GM21723 (cell line): ENCODE results near the gene NR4A1.

Experiments used
- ATAC-seq: cut with Tn5 transposase; IDR thresholded peaks from one replicate; pipeline ENCODE4 v1.9.1; 2021; ENCODE audit warnings: mild to moderate bottlenecking, moderate library complexity; ENCODE audit not compliant: unreplicated experiment

The NR4A1 gene

DNA sequence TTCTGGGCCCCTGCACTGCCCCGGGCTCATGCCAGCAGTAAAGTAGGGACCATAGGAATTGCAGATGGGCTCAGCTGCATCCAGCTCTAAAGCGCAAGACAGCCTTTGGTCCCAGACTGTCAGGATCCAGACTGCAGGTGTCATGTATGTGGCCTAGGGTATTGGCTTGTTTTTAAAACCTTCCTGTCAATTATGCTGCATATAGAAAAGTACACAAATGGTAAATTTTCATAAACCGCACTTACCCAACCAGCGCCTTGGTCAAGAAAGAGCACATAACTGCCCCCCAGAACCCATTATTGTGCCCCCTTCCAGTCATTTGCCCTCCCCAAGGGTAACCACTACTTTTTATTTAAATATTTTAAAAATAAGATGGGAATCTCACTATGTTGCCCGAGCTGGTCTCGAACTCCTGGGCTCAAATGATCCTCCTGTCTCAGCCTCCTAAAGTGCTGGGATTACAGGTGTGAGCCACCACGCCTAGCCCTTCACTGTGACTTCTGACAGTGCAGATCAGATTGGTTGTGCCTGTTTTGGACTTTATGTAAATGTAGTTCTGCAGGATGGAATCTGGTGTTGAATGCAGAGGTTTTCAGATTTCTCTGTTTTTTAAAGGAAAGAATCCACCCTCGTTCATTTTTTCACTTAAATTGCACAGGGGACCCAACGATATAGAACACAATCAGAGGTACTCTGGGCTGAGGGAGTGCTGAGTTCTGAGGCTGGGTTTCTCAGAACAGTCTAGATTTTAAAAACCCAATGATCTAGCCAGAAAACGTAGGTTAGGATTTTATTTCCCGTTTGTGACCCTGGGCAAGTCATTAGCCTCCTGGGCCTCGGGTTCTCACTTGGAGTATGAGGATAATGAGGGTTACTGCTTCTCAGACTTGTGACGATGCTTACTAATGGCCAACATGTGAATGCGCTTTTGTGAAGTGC is 6.7 kb downstream of the NR4A1 start:
- ATAC-seq, result no peak

DNA sequence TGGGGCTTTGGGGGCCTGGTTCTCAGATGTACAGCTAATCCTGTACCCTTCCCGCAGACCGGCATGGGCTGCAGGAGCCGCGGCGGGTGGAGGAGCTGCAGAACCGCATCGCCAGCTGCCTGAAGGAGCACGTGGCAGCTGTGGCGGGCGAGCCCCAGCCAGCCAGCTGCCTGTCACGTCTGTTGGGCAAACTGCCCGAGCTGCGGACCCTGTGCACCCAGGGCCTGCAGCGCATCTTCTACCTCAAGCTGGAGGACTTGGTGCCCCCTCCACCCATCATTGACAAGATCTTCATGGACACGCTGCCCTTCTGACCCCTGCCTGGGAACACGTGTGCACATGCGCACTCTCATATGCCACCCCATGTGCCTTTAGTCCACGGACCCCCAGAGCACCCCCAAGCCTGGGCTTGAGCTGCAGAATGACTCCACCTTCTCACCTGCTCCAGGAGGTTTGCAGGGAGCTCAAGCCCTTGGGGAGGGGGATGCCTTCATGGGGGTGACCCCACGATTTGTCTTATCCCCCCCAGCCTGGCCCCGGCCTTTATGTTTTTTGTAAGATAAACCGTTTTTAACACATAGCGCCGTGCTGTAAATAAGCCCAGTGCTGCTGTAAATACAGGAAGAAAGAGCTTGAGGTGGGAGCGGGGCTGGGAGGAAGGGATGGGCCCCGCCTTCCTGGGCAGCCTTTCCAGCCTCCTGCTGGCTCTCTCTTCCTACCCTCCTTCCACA is 7.6 kb downstream of the NR4A1 start:
- no peak for ATAC-seq

- no peak for ATAC-seq
These were observed 8.6 kb downstream of the NR4A1 start for GRCh38 chr12:52059582-52060497.

DNA sequence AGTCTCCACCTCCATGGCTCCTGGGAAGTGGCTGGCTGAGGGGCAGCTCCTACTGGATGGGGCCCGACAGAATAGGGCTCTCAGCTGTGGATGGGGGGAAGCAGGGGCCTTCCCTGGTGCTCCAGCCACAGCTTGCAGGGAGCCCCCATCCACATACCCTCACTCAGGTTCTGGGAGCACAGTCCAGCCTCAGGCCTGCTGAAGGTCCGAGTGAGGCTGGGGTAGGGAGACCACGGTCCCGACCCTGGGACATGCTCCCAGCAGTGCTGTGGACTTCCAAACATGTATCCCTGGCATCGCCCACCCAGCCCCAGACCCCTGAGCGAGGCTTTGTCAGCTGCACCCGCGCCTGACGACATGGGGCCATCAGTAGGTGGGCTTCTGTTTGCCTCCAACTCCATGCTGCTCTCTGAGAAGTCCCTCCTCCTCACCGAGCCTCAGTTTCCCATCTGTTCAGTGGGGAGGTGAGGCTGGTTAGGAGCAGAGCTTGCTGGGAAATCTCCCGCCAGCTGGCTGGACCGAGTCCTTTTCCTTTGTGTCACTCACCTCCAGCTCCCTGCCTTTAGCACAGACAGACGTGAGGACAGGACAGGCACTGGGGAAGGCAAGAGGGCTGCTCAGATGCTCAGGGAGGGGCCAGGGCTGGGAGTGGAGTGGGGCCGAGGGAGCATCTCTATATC is 9.4 kb downstream of the NR4A1 start:
- no peak for ATAC-seq

DNA sequence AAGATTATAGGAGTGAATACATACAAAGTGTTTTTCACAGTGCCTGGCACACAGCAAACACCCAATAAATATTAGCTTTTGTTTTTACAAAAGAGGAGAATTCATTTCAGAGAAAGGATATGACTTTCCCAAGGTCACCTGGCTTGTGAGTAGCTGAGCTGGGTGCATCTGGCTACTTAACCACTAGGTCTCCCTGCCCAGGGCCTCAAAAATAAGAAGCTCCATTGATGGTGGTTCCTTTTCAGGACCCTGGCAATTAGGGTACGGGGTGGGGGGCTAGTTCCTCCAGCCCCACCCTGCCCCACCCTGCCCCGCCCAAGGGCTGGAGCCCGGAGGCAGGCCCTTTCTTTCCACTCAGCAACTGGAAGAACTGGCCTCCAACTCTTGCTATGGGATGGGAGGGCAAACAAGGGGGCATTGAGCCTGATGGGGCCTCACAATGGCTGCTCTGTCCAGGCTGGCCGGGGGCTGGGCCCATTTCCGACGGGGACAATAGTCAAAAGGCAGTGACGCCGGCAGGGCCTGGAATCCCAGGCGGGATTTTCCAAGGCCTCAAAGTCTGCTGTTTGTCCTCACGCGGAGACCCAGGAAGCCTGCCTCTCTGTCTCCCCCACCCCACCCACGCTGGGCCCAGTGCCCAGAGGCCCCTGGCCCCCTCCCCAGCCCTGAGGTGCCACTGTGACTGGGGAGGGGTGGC is 10.4 kb downstream of the NR4A1 start:
- ATAC-seq, result no peak

DNA sequence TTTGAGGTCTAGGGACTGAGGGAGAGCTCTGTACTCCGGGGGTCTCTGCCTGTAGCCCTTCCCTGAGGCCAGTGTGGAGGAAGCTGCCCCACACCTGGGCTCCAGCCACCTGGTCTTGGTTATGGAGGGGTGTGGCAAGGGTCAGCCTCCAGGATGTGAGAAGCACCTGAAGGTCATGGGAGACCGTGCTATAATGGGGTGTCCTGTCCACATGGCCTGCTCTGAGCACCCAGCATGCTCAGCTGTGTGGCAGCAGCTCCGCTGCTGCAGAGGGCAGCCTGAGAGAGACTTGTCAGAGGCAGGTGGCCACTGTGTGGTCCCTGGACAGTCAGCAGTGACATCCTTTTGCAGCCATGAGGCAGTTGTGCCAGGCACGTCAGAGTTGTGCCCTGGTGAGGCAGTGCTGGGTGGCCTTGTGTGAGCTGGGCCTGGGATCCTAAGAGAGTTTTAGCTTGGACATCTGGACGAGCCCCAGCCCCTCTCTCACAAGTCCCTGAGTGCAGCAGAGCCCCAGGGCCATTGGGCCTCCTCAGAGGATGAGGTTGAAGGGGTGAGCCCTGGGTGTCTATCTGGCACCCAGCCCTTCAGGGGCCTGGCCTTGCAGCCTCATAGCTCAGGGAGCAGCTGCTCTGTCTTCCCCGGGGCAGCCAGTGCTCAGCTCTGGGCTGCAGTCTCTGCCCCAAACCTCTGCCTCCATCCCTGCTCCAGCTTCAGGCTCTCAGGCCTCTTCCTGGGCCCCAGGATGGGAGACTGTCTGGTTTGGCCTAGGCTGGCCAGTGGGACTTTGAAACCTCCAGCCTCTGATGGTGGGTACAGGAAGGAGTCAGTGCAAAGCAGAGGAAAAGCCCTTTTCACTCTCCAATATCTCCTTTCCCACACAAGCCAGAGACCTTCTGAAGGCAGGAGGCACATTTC is 11.2 kb downstream of the NR4A1 start:
- no peak for ATAC-seq

GRCh38 chr12:52063082-52063924 is 12.1 kb downstream of the NR4A1 start:
- no peak for ATAC-seq

DNA sequence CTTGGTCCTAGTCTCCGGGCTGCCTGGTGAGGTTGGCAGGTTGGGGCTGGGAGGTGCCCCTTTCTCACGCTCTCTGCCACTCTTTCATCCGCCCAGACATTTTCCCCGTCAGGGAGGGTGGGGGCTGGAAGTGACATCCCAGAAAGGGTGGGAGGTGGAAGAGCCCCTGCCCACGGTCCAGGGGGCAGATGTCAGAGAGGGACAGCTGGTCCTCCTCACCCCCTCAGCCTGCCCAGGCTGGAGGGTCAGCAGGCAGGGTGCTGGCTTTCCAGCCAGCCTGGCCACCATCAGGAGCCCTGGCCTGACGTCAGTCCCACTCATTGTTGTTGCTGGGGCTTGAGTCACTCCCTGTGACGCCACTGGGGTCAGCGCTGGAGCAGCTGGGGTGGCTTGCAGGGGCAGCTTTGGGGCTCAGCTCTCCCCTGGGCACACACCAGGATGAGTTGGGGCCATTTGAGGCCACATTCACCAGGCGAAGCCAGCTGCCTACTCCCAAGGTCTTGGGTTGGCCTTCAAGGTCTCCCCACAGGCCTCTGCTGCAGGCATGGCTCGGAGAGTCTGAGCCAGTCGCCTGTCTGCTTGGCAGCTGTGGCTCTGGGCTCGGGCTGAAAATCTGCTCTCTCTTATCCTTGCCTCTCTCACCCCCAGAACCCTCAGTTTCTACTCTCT is 12.9 kb downstream of the NR4A1 start:
- ATAC-seq, result no peak

DNA sequence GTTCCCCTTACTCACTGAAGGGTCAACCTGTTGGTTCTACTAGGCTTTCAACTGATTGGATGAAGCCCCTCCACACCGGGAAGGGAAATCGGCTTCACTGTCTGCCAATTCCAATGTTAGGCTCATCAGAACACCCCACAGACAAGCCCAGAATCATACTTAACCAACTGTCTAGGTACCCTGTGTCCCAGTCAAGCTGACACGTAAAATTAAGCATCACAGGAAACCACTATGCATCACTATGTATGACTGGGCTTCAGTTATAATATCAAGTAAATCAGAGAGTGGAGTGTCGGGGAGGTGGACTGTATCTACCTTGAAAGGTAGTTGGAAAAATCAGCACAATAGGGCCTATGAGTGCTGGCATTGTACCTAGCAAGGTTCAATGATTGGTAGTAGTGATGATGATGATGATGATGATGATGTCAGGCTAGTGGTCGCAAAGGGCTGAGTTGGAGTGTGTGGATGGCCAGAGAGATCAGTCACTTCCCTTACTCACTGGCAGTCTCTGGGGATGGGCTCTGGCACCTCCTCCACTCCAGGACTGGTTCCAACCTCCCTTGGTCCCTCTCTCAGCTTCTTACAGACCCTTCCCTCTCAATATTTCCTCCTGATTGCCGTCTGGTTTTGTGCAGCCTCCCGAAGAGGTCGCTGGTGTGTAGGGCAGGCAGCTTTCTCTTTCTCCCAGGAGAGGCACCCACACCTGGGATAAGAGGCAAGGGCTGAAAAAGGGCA is 15.3 kb downstream of the NR4A1 start:
- no peak for ATAC-seq

DNA sequence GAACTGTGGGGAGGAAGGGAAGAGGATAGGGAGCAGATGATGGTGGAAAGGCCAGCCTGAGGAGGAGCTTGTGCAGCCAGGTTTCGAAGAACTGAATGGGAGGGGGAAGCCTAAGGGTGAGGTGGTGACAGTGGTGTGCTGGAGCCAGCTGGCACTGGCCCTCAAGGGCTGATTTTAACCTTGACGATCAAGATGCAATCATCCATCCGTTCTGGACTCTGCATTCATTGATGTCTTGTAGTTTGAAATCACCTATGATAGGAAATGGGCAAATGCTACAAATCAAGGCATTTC is 15.8 kb downstream of the NR4A1 start:
- ATAC-seq, result no peak

DNA sequence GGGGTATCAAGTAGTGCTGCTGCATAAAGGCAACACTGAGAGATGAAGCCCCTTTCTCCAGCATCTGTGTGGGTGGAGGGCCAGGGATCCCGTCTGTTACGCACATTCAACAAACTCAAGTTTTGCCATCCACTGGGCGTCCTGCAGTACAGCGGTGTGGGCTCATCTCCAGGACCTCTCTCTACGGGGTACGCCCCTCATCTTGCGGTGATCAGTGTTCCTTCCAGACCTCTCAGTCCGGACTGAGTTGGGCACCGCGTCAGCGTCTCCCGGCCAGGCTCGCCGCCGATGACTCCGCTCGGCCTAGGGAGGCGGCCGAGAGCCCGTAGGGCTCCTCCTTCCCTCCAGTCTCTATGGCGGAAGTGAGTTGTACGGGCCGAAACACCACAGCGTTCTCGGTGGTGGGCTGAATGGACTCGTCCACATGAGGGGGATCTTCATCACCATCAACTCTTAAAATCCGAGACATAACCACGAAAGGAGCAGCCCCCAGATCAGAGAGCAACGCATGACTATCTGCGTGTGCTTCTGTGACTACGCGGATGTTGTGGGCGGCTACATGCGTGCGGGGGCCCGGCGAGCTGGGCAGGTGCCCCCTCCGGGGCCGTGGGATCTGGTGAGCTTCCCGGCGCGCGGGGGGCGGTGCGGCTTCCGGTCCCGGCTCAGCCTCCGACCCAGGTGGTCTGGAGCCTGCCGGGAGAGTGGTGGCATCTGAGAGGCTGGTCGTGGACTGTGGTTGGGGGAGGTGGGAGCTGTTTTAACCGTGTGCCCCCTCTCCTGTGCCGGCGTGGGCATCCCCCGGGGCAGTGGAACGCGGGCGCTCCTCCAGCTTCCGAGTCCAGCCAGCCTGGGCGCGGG is 18.3 kb downstream of the NR4A1 start, which contains the start of gene ATG101:
ATG101 (plus strand) TSS at position 652 of the 858 bp plus-strand sequence. CDS start 3,673 bp downstream, outside the sequence.
- ATAC-seq, result peak; percentile 94

DNA sequence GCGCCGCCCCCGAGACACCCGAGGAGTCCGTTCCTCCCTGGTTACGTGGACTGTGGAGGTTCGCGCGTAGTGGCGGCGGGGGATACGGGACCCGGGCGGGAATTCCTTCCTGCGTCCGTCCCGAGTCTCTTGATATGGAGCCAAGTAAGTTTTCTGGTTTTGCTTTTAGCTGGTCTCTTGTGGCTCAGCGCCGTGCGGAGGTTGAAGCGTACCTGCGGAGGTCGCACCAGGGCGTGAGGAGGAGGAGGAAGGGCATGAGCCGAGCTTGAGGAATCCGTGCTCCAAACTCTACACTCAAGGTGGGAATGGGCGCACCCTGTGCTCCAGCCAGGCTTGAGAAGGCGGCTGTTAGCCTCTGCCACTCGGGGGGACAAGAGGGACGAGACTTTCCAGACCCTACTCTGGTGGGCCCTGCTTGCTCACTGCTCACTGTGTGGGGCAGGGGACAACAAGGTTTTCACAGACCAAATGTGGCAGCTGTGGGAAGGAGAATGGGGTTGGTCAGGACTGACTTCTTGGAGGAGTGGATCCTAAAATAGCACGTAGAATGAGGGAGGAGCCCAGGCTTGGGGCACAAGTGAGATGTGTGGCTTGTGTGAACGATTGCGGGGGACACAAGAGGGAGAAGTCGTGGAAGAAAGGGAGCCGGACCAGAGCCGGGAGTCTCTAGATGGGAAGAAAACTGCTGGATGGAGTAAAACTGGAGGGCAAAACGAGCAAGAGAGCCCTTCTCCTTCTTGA is 19.1 kb downstream of the NR4A1 start:
- peak; percentile 7 for ATAC-seq

GRCh38 chr12:52073531-52074381 is 22.5 kb downstream of the NR4A1 start:
- ATAC-seq, result no peak
